Mesenchymal stem cell (in vitro differentiated cells and primary cell): Measurements from ENCODE around the gene AIG1.

Experiments used
- DNase-seq: peaks from one replicate; pipeline ENCODE4 v3.0.0-alpha.2; 2013
- H2AFZ ChIP-seq: one replicate; pipeline ENCODE4 v1.6.1; 2013; ENCODE audit warnings: low read depth, mild to moderate bottlenecking, control low read depth, inconsistent platforms, low read length, moderate library complexity
- H2AK5ac ChIP-seq: 2 replicates; pipeline ENCODE4 v1.6.1; 2013; ENCODE audit warnings: low read length, moderate library complexity, mild to moderate bottlenecking, inconsistent platforms; ENCODE audit not compliant: severe bottlenecking
- H2BK120ac ChIP-seq: one replicate; pipeline ENCODE4 v1.6.1; 2013; ENCODE audit warnings: low read depth, mild to moderate bottlenecking, inconsistent platforms, low read length, moderate library complexity
- H2BK12ac ChIP-seq, 2 experiments: one replicate each; pipeline ENCODE4 v1.6.1; 2013; ENCODE audit warnings: inconsistent platforms in 2 of 2, low read length in 2 of 2, mild to moderate bottlenecking in 2 of 2, moderate library complexity in 2 of 2, control low read depth in 1 of 2
- H2BK15ac ChIP-seq: one replicate; pipeline ENCODE4 v1.6.1; 2013; ENCODE audit warnings: mild to moderate bottlenecking, low read depth, inconsistent platforms; ENCODE audit not compliant: poor library complexity, severe bottlenecking
- H2BK5ac ChIP-seq: 2 replicates; pipeline ENCODE4 v1.6.1; 2013; ENCODE audit warnings: low read depth, mild to moderate bottlenecking, low read length, control low read depth, inconsistent platforms; ENCODE audit not compliant: poor library complexity, severe bottlenecking
- H3K14ac ChIP-seq, 2 experiments: one replicate each; pipeline ENCODE4 v1.6.1; 2013; ENCODE audit warnings: inconsistent platforms in 2 of 2, low read length in 2 of 2, control low read depth in 1 of 2, mild to moderate bottlenecking in 1 of 2, moderate library complexity in 1 of 2
- H3K18ac ChIP-seq, 2 experiments: one replicate each; pipeline ENCODE4 v1.6.1; 2013; ENCODE audit warnings: inconsistent platforms in 2 of 2, low read length in 2 of 2, control low read depth in 1 of 2, low read depth in 1 of 2, mild to moderate bottlenecking in 1 of 2
- H3K23ac ChIP-seq, 2 experiments: one replicate each; pipeline ENCODE4 v1.6.1; 2013; ENCODE audit warnings: inconsistent platforms in 2 of 2, low read length in 2 of 2, mild to moderate bottlenecking in 2 of 2, moderate library complexity in 2 of 2, control low read depth in 1 of 2
- H3K27ac ChIP-seq: 2 replicates; pipeline ENCODE4 v1.5.1; 2013; ENCODE audit warnings: mild to moderate bottlenecking, moderate library complexity, low read length, control low read depth, inconsistent platforms; ENCODE audit not compliant: poor library complexity, severe bottlenecking
- H3K27me3 ChIP-seq, 2 experiments: 2 replicates each; pipeline versions ENCODE4 v1.6.1 to v1.7.0; 2013; ENCODE audit warnings: low read length in 2 of 2, mild to moderate bottlenecking in 2 of 2, moderate library complexity in 2 of 2, control low read depth in 1 of 2, inconsistent platforms in 1 of 2; ENCODE audit not compliant: control insufficient read depth in 1 of 2, insufficient read depth in 1 of 2
- H3K36me3 ChIP-seq, 2 experiments: 2 replicates each; pipeline versions ENCODE4 v1.6.1 to v1.7.0; 2013; ENCODE audit warnings: low read length in 2 of 2, control low read depth in 1 of 2, inconsistent platforms in 1 of 2, low read depth in 1 of 2, mild to moderate bottlenecking in 1 of 2; ENCODE audit not compliant: insufficient read depth in 2 of 2, control insufficient read depth in 1 of 2
- H3K4ac ChIP-seq, 2 experiments: one replicate each; pipeline ENCODE4 v1.6.1; 2013; ENCODE audit warnings: inconsistent platforms in 2 of 2, low read length in 2 of 2, mild to moderate bottlenecking in 2 of 2, moderate library complexity in 2 of 2, control low read depth in 1 of 2, low read depth in 1 of 2
- H3K4me1 ChIP-seq: 2 replicates; pipeline ENCODE4 v1.6.1; 2013; ENCODE audit warnings: low read depth, low read length, control low read depth; ENCODE audit not compliant: control insufficient read depth, insufficient read depth
- H3K4me2 ChIP-seq: 2 replicates; pipeline ENCODE4 v1.6.1; 2013; ENCODE audit warnings: low read length, mild to moderate bottlenecking, inconsistent platforms; ENCODE audit not compliant: poor library complexity, severe bottlenecking
- H3K4me3 ChIP-seq, 2 experiments: 2 replicates each; pipeline versions ENCODE4 v1.5.1 to v1.7.0; 2013; ENCODE audit warnings: low read length in 2 of 2, mild to moderate bottlenecking in 2 of 2, control low read depth in 1 of 2, low read depth in 1 of 2; ENCODE audit not compliant: insufficient read depth in 1 of 2
- H3K79me1 ChIP-seq: replicated peaks from 2 replicates; pipeline ENCODE4 v1.6.1; 2013; ENCODE audit warnings: mild to moderate bottlenecking, control low read depth, low read length, inconsistent platforms; ENCODE audit not compliant: poor library complexity, severe bottlenecking
- H3K9ac ChIP-seq: 2 replicates; pipeline ENCODE4 v1.7.0; 2013; ENCODE audit warnings: mild to moderate bottlenecking, low read length, moderate library complexity
- H3K9me3 ChIP-seq: 2 replicates; pipeline ENCODE4 v1.7.0; 2013; ENCODE audit warnings: mild to moderate bottlenecking, low read length; ENCODE audit not compliant: control insufficient read depth
- H4K8ac ChIP-seq: one replicate; pipeline ENCODE4 v1.6.1; 2013; ENCODE audit warnings: inconsistent platforms, mild to moderate bottlenecking, low read length, moderate library complexity
- H4K91ac ChIP-seq: one replicate; pipeline ENCODE4 v1.6.1; 2013; ENCODE audit warnings: mild to moderate bottlenecking, low read length, inconsistent platforms
- WGBS: methylation state at CpG from one replicate; pipeline ENCODE4 v1.1.7; 2013; ENCODE audit warnings: mixed read lengths; 5-methylcytosine and 5-hydroxymethylcytosine counted together

AIG1 gene

GRCh38 chr6:143205991-143206390 lies 145.3 kb downstream of the AIG1 start:
- Histone ChIP-seq H3K4me3 (no peak overlapping the region), H3K27ac (no peak overlapping the region), H2AFZ (no peak overlapping the region), H2AK5ac (no peak overlapping the region), H2BK15ac (no peak overlapping the region), H3K9ac (no peak overlapping the region), H2BK12ac (no peak overlapping the region), H2BK5ac (no peak overlapping the region), H3K79me1 (peaks cover 1% of the 10 kb centered on the region), H3K4me2 (no peak overlapping the region), H3K36me3 (no peaks in the 10 kb centered on the region), H3K27me3 (no peaks in the 10 kb centered on the region), H3K9me3 (peaks cover 7% of the 10 kb centered on the region), H2BK120ac (no peak overlapping the region), H4K8ac (no peak overlapping the region), H4K91ac (no peak overlapping the region), H3K14ac (no peak overlapping the region), H3K23ac (no peak overlapping the region), H3K4me1 (no peaks in the 10 kb centered on the region), H3K4ac (no peak overlapping the region), H3K18ac (no peak overlapping the region)
- DNase-seq = no peak
- 100% methylated on average over 2 of the region's 2 CpGs for WGBS

GRCh38 chr6:143206550-143206949 lies 145.9 kb downstream of the AIG1 start:
- Histone ChIP-seq H2BK5ac (no peak overlapping the region), H2AFZ (no peak overlapping the region), H2BK12ac (no peak overlapping the region), H3K14ac (no peak overlapping the region), H3K18ac (no peak overlapping the region), H4K91ac (no peak overlapping the region), H3K4me3 (no peak overlapping the region), H3K9me3 (peaks cover 7% of the 10 kb centered on the region), H3K27me3 (no peaks in the 10 kb centered on the region), H3K9ac (no peak overlapping the region), H2BK15ac (no peak overlapping the region), H4K8ac (no peak overlapping the region), H3K79me1 (peaks cover 1% of the 10 kb centered on the region), H3K4ac (no peak overlapping the region), H3K4me2 (no peak overlapping the region), H2BK120ac (no peak overlapping the region), H3K4me1 (no peaks in the 10 kb centered on the region), H3K27ac (no peak overlapping the region), H3K23ac (no peak overlapping the region), H3K36me3 (no peaks in the 10 kb centered on the region), H2AK5ac (no peak overlapping the region)
- WGBS = 100% methylated on average over 1 of the region's 1 CpG
- no peak for DNase-seq

GRCh38 chr6:143210420-143210819 lies 149.7 kb downstream of the AIG1 start:
- H3K4me1 ChIP-seq = no peaks in the 10 kb centered on the region
- no peak overlapping the region for H2BK120ac ChIP-seq
- no peak overlapping the region for H2AK5ac ChIP-seq
- no peak overlapping the region for H4K91ac ChIP-seq
- H3K36me3 ChIP-seq = no peaks in the 10 kb centered on the region
- H3K27ac ChIP-seq = no peak overlapping the region
- no peaks in the 10 kb centered on the region for H3K9me3 ChIP-seq
- H2BK12ac ChIP-seq = no peak overlapping the region
- WGBS = 100% methylated on average over 1 of the region's 2 CpGs
- H3K9ac ChIP-seq = no peak overlapping the region
- no peak overlapping the region for H4K8ac ChIP-seq
- no peak overlapping the region for H3K14ac ChIP-seq
- no peak overlapping the region for H3K4me3 ChIP-seq
- H3K4ac ChIP-seq = no peak overlapping the region
- no peak overlapping the region for H3K18ac ChIP-seq
- no peak overlapping the region for H3K23ac ChIP-seq
- no peak for DNase-seq
- H3K27me3 ChIP-seq = no peaks in the 10 kb centered on the region
- no peak overlapping the region for H2BK15ac ChIP-seq
- H3K79me1 ChIP-seq = no peaks in the 10 kb centered on the region
- H2BK5ac ChIP-seq = no peak overlapping the region
- no peak overlapping the region for H2AFZ ChIP-seq
- H3K4me2 ChIP-seq = no peak overlapping the region

GRCh38 chr6:143213859-143214376 lies 153.2 kb downstream of the AIG1 start:
- H3K18ac ChIP-seq = no peak overlapping the region
- no peaks in the 10 kb centered on the region for H3K36me3 ChIP-seq
- no peak overlapping the region for H2AK5ac ChIP-seq
- no peak overlapping the region for H2BK12ac ChIP-seq
- H3K9me3 ChIP-seq = no peaks in the 10 kb centered on the region
- H3K23ac ChIP-seq = no peak overlapping the region
- DNase-seq = no peak
- no peak overlapping the region for H2BK120ac ChIP-seq
- no peaks in the 10 kb centered on the region for H3K27me3 ChIP-seq
- H3K14ac ChIP-seq = no peak overlapping the region
- H3K9ac ChIP-seq = no peak overlapping the region
- no peak overlapping the region for H2BK15ac ChIP-seq
- H3K4ac ChIP-seq = no peak overlapping the region
- no peaks in the 10 kb centered on the region for H3K79me1 ChIP-seq
- H3K4me2 ChIP-seq = no peak overlapping the region
- H3K27ac ChIP-seq = no peak overlapping the region
- 92% methylated on average over 3 of the region's 3 CpGs for WGBS
- no peak overlapping the region for H2AFZ ChIP-seq
- no peaks in the 10 kb centered on the region for H3K4me1 ChIP-seq
- H2BK5ac ChIP-seq = no peak overlapping the region
- no peak overlapping the region for H3K4me3 ChIP-seq
- no peak overlapping the region for H4K8ac ChIP-seq
- H4K91ac ChIP-seq = no peak overlapping the region
